Prostate gland (tissue), 2 donors: ENCODE data around the gene SLC22A14. TPM values are rescaled to one million over a fixed set of nuclear protein-coding genes. Genes with fewer than 3 reads are reported as not detected.

ENCODE experiments used
- DNase-seq: peaks from one replicate; pipeline ENCODE4 v3.0.0-alpha.2; 2019; ENCODE audit warnings: low spot score
- H3K27ac ChIP-seq, 2 donors: fragments of 200-600 bp; sonication (generic); 2 replicates each; pipeline ENCODE4 v1.5.1; 2017 to 2019
- H3K27me3 ChIP-seq: fragments of 200-600 bp; sonication (generic); replicated peaks from 2 replicates; pipeline ENCODE4 v1.5.1; 2019; ENCODE audit not compliant: insufficient read depth
- H3K36me3 ChIP-seq, 2 donors: fragments of 200-600 bp; sonication (generic); 1 replicate in 1 of 2; 2 replicates in 1 of 2; pipeline versions ENCODE4 v1.5.1 to v1.8.1; 2017 to 2019
- H3K4me1 ChIP-seq: fragments of 200-600 bp; sonication (generic); replicated peaks from 2 replicates; pipeline ENCODE4 v1.5.1; 2019
- H3K4me3 ChIP-seq, 2 donors: fragments of 200-600 bp; sonication (generic); 2 replicates each; pipeline ENCODE4 v1.5.1; 2017 to 2019
- H3K9me3 ChIP-seq: fragments of 200-600 bp; sonication (generic); 2 replicates; pipeline ENCODE4 v1.5.1; 2017
- CTCF ChIP-seq, 4 experiments: fragments of 200-600 bp in 2 of 4; fragments of 450-650 bp in 2 of 4; sonication (generic) in 2 of 4; IDR thresholded peaks; 1 replicate in 3 of 4; 2 replicates in 1 of 4; pipeline ENCODE4 v1.5.1; 2016 to 2019; ENCODE audit warnings: antibody characterized with exemption in 4 of 4, mild to moderate bottlenecking in 2 of 4, moderate library complexity in 2 of 4
- POLR2A ChIP-seq: fragments of 450-650 bp; IDR thresholded peaks from one replicate; pipeline ENCODE4 v1.6.1; 2016; ENCODE audit warnings: antibody characterized with exemption, mild to moderate bottlenecking
- POLR2AphosphoS5 ChIP-seq: sonication (generic); formaldehyde crosslinking; IDR thresholded peaks from one replicate; pipeline ENCODE4 v1.6.1; 2017; ENCODE audit warnings: antibody characterized with exemption
- WGBS: methylation state at CpG from one replicate; pipeline ENCODE4 v1.1.5; 2018; 5-methylcytosine and 5-hydroxymethylcytosine counted together
- intact Hi-C: fragments of 100-400 bp; cut with DNase I; formaldehyde crosslinking; loops from one replicate; pipeline ENCODE4 v1.14.2; 2022
- total RNA-seq, 2 donors: library from RNA; depleted of rRNA; stranded (reverse); fragments of >200 nt; gene quantifications; one replicate each; pipeline ENCODE4 v1.1.0, GENCODE V29; 2016

Gene SLC22A14
- total RNA-seq, 2 donors from 2014 or later, result 0.64 to 1.5 TPM

DNA sequence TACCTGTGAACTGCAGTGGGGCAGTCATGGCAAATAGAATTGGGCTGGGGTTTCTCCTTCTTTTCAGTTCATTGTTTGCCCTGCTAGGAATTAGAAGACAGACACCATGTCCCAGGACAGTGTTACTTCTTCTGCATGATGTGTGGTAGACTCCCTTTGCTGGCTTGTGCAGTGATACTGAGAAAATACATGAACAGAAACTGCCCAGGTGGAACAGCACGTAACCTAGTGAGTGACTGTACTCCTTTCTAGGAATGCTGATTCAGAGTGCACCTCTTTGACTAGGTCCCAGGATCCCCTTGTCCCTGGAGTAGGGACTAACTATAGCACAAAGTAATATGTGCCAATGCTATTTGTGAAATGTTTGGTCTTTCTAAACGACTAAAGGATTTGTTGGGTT is 27.2 kb upstream of the SLC22A14 start:
- Histone ChIP-seq H3K27me3 (no peaks in the 10 kb centered on the region), H3K4me1 (no peaks in the 10 kb centered on the region), H3K4me3 (no peak overlapping the region), H3K9me3 (no peaks in the 10 kb centered on the region), H3K27ac (no peak overlapping the region), H3K36me3 (peaks cover 0 to 6% of the 10 kb centered on the region in 2 donors)
- intact Hi-C loops, result no loop called here
- no peak for DNase-seq
- WGBS, result 86% methylated on average over 2 of the region's 2 CpGs
- no peak for TF ChIP-seq POLR2A
- no peak for TF ChIP-seq CTCF (IDR thresholded peaks at IDR 0.05)
- TF ChIP-seq POLR2AphosphoS5, result no peak

DNA sequence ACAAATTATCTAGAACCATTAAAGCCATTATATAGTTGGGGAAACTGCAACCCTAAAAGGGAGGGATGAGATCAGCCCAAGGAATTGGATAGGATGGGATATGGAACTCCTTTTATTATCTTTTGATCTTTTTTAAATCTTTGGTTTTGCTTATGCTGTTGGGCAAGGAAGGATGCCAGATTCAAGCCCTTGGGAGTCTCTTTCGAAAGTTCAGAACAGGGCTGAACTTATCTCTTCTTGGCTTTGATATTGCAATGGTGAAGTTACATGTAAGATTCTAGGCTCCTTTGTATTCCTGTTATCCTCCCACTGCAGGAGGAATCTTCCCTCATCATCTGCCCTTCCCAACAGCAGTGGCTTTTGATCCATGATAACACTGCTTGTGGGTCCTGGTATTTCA is 26.5 kb upstream of the SLC22A14 start:
- H3K27me3 ChIP-seq, result no peaks in the 10 kb centered on the region
- intact Hi-C loops, result no loop called here
- no peak for TF ChIP-seq POLR2A
- TF ChIP-seq POLR2AphosphoS5, result no peak
- TF ChIP-seq CTCF (IDR thresholded peaks at IDR 0.05), result no peak
- 83% methylated on average over 1 of the region's 1 CpG for WGBS
- peaks cover 0 to 6% of the 10 kb centered on the region in 2 donors for H3K36me3 ChIP-seq
- DNase-seq, result no peak
- H3K27ac ChIP-seq, result no peak overlapping the region
- H3K4me3 ChIP-seq, result no peak overlapping the region
- no peaks in the 10 kb centered on the region for H3K4me1 ChIP-seq
- no peaks in the 10 kb centered on the region for H3K9me3 ChIP-seq

GRCh38 chr3:38257583-38257982 is 24.5 kb upstream of the SLC22A14 start:
- intact Hi-C loops, result no loop called here
- DNase-seq, result no peak
- H3K36me3 ChIP-seq, result peaks cover 0 to 5% of the 10 kb centered on the region in 2 donors

GRCh38 chr3:38260474-38260873 is 21.6 kb upstream of the SLC22A14 start:
- H3K4me3 ChIP-seq, result no peak overlapping the region
- no peak for DNase-seq
- H3K27me3 ChIP-seq, result no peaks in the 10 kb centered on the region
- intact Hi-C loops, result no loop called here
- H3K4me1 ChIP-seq, result no peaks in the 10 kb centered on the region
- H3K27ac ChIP-seq, result no peak overlapping the region
- no peaks in the 10 kb centered on the region for H3K9me3 ChIP-seq
- TF ChIP-seq POLR2AphosphoS5 (no peak), CTCF (IDR thresholded peaks at IDR 0.05) (no peak), POLR2A (no peak)
- 95% methylated on average over 2 of the region's 2 CpGs for WGBS
- H3K36me3 ChIP-seq, result no peaks in the 10 kb centered on the region

More at GRCh38 chr3:38257583-38257982, 24.5 kb upstream of the SLC22A14 start:
- H3K9me3 ChIP-seq, result no peaks in the 10 kb centered on the region
- H3K27ac ChIP-seq, result no peak overlapping the region
- H3K4me1 ChIP-seq, result no peaks in the 10 kb centered on the region
- no peak for TF ChIP-seq POLR2A
- no peak for TF ChIP-seq POLR2AphosphoS5
- TF ChIP-seq CTCF (IDR thresholded peaks at IDR 0.05), result no peak
- no peaks in the 10 kb centered on the region for H3K27me3 ChIP-seq
- H3K4me3 ChIP-seq, result no peak overlapping the region
- 67% methylated on average over 1 of the region's 1 CpG for WGBS

DNA sequence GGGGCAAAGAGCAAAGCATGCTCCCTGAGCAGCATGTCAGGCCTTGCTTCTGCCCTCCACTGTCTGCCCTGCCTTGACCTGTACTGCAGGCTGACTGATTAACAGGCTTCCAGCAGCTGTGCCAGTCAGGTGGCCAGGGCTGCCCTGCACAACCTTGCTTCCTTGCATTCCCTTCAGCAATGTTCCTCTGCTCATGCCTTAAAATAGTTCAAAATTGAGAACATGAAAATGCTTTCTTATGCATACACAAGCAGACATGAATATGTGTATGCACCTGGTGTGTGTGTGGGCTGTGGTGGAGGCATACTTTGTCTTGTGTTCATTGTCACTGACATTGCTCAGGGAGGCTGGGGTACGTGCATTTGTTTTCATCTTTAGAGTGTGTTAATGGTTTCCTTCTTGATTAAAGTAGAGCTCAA is 17.7 kb upstream of the SLC22A14 start:
- H3K36me3 ChIP-seq, result no peaks in the 10 kb centered on the region
- 0% methylated on average over 1 of the region's 1 CpG for WGBS
- H3K9me3 ChIP-seq, result no peaks in the 10 kb centered on the region
- intact Hi-C loops, result no loop called here
- no peak for TF ChIP-seq POLR2A
- no peak for TF ChIP-seq CTCF (IDR thresholded peaks at IDR 0.05)
- no peak for TF ChIP-seq POLR2AphosphoS5
- H3K27ac ChIP-seq, result no peak overlapping the region
- H3K27me3 ChIP-seq, result no peaks in the 10 kb centered on the region
- no peak overlapping the region for H3K4me3 ChIP-seq
- H3K4me1 ChIP-seq, result no peaks in the 10 kb centered on the region
- no peak for DNase-seq
